Measurements from ENCODE around the gene CDCA3.

The CDCA3 gene

GRCh38 chr12:6818222-6818621, 32.9 kb downstream of the CDCA3 start:
- Histone ChIP-seq H3K9ac (ENCODE audit: low read length) (no peak overlapping the region), H3K27me3 (ENCODE audit: control insufficient read depth, insufficient read depth, low read length) (peaks cover 65% of the 10 kb centered on the region)

GRCh38 chr12:6817662-6818157, 33.4 kb downstream of the CDCA3 start:
- Histone ChIP-seq H3K27me3 (ENCODE audit: control insufficient read depth, insufficient read depth, low read length) (peaks cover 60% of the 10 kb centered on the region), H3K36me3 (ENCODE audit: control insufficient read depth, insufficient read depth, low read length) (no peaks in the 10 kb centered on the region)

More at GRCh38 chr12:6818222-6818621, 32.9 kb downstream of the CDCA3 start:
- no peak overlapping the region for H3K4me3 ChIP-seq (ENCODE audit: low read length)
- no peaks in the 10 kb centered on the region for H3K36me3 ChIP-seq (ENCODE audit: control insufficient read depth, insufficient read depth, low read length)
- H3K4me1 ChIP-seq (ENCODE audit: control insufficient read depth, insufficient read depth, low read length) = no peaks in the 10 kb centered on the region
- no peaks in the 10 kb centered on the region for H3K9me3 ChIP-seq (ENCODE audit: control insufficient read depth, low read length)

GRCh38 chr12:6817098-6817497, 34.0 kb downstream of the CDCA3 start:
- H3K9ac ChIP-seq (ENCODE audit: low read length) = no peak overlapping the region
- no peaks in the 10 kb centered on the region for H3K36me3 ChIP-seq (ENCODE audit: control insufficient read depth, insufficient read depth, low read length)
- peaks cover 56% of the 10 kb centered on the region for H3K27me3 ChIP-seq (ENCODE audit: control insufficient read depth, insufficient read depth, low read length)
- no peaks in the 10 kb centered on the region for H3K9me3 ChIP-seq (ENCODE audit: control insufficient read depth, low read length)
- no peak overlapping the region for H3K4me3 ChIP-seq (ENCODE audit: low read length)
- H3K4me1 ChIP-seq (ENCODE audit: control insufficient read depth, insufficient read depth, low read length) = no peaks in the 10 kb centered on the region

More at GRCh38 chr12:6817662-6818157, 33.4 kb downstream of the CDCA3 start:
- no peaks in the 10 kb centered on the region for H3K9me3 ChIP-seq (ENCODE audit: control insufficient read depth, low read length)
- no peaks in the 10 kb centered on the region for H3K4me1 ChIP-seq (ENCODE audit: control insufficient read depth, insufficient read depth, low read length)
- no peak overlapping the region for H3K9ac ChIP-seq (ENCODE audit: low read length)
- H3K4me3 ChIP-seq (ENCODE audit: low read length) = no peak overlapping the region

- Histone ChIP-seq H3K9me3 (ENCODE audit: control insufficient read depth, low read length) (no peaks in the 10 kb centered on the region), H3K4me1 (ENCODE audit: control insufficient read depth, insufficient read depth, low read length) (no peaks in the 10 kb centered on the region), H3K9ac (ENCODE audit: low read length) (no peak overlapping the region), H3K36me3 (ENCODE audit: control insufficient read depth, insufficient read depth, low read length) (no peaks in the 10 kb centered on the region), H3K4me3 (ENCODE audit: low read length) (no peak overlapping the region), H3K27me3 (ENCODE audit: control insufficient read depth, insufficient read depth, low read length) (peaks cover 51% of the 10 kb centered on the region)
Measured at GRCh38 chr12:6816598-6816997, 34.5 kb downstream of the CDCA3 start.

- peaks cover 28% of the 10 kb centered on the region for H3K27me3 ChIP-seq (ENCODE audit: control insufficient read depth, insufficient read depth, low read length)
- H3K4me1 ChIP-seq (ENCODE audit: control insufficient read depth, insufficient read depth, low read length) = no peaks in the 10 kb centered on the region
- no peak overlapping the region for H3K9ac ChIP-seq (ENCODE audit: low read length)
- no peaks in the 10 kb centered on the region for H3K36me3 ChIP-seq (ENCODE audit: control insufficient read depth, insufficient read depth, low read length)
- H3K9me3 ChIP-seq (ENCODE audit: control insufficient read depth, low read length) = no peaks in the 10 kb centered on the region
- H3K4me3 ChIP-seq (ENCODE audit: low read length) = no peak overlapping the region
Measured at GRCh38 chr12:6813363-6813762, 37.7 kb downstream of the CDCA3 start.

GRCh38 chr12:6810758-6811157, 40.3 kb downstream of the CDCA3 start:
- H3K9me3 ChIP-seq (ENCODE audit: control insufficient read depth, low read length) = no peaks in the 10 kb centered on the region
- no peaks in the 10 kb centered on the region for H3K36me3 ChIP-seq (ENCODE audit: control insufficient read depth, insufficient read depth, low read length)
- no peak overlapping the region for H3K4me3 ChIP-seq (ENCODE audit: low read length)
- no peak overlapping the region for H3K9ac ChIP-seq (ENCODE audit: low read length)
- no peaks in the 10 kb centered on the region for H3K4me1 ChIP-seq (ENCODE audit: control insufficient read depth, insufficient read depth, low read length)
- peaks cover 21% of the 10 kb centered on the region for H3K27me3 ChIP-seq (ENCODE audit: control insufficient read depth, insufficient read depth, low read length)

GRCh38 chr12:6809056-6809455, 42.0 kb downstream of the CDCA3 start:
- H3K9ac ChIP-seq (ENCODE audit: low read length) = no peak overlapping the region

GRCh38 chr12:6807170-6807569, 43.9 kb downstream of the CDCA3 start:
- Histone ChIP-seq H3K9ac (ENCODE audit: low read length) (no peak overlapping the region), H3K4me1 (ENCODE audit: control insufficient read depth, insufficient read depth, low read length) (no peaks in the 10 kb centered on the region), H3K27me3 (ENCODE audit: control insufficient read depth, insufficient read depth, low read length) (no peaks in the 10 kb centered on the region), H3K4me3 (ENCODE audit: low read length) (no peak overlapping the region), H3K36me3 (ENCODE audit: control insufficient read depth, insufficient read depth, low read length) (no peaks in the 10 kb centered on the region), H3K9me3 (ENCODE audit: control insufficient read depth, low read length) (no peaks in the 10 kb centered on the region)

More at GRCh38 chr12:6809056-6809455, 42.0 kb downstream of the CDCA3 start:
- H3K36me3 ChIP-seq (ENCODE audit: control insufficient read depth, insufficient read depth, low read length) = no peaks in the 10 kb centered on the region
- no peak overlapping the region for H3K4me3 ChIP-seq (ENCODE audit: low read length)
- H3K4me1 ChIP-seq (ENCODE audit: control insufficient read depth, insufficient read depth, low read length) = no peaks in the 10 kb centered on the region
- no peaks in the 10 kb centered on the region for H3K9me3 ChIP-seq (ENCODE audit: control insufficient read depth, low read length)
- peaks cover 4% of the 10 kb centered on the region for H3K27me3 ChIP-seq (ENCODE audit: control insufficient read depth, insufficient read depth, low read length)

GRCh38 chr12:6799147-6799546, 51.9 kb downstream of the CDCA3 start:
- Histone ChIP-seq H3K9me3 (ENCODE audit: control insufficient read depth, low read length) (no peaks in the 10 kb centered on the region), H3K4me1 (ENCODE audit: control insufficient read depth, insufficient read depth, low read length) (no peaks in the 10 kb centered on the region), H3K36me3 (ENCODE audit: control insufficient read depth, insufficient read depth, low read length) (no peaks in the 10 kb centered on the region), H3K9ac (ENCODE audit: low read length) (no peak overlapping the region), H3K27me3 (ENCODE audit: control insufficient read depth, insufficient read depth, low read length) (no peaks in the 10 kb centered on the region), H3K4me3 (ENCODE audit: low read length) (no peak overlapping the region)
